Peyer's patch (tissue), 4 donors: ENCODE results near the gene MAEL.

ENCODE experiments used
- POLR2A ChIP-seq, 2 donors: fragments of 450-650 bp; IDR thresholded peaks; one replicate each; pipeline ENCODE4 v1.5.1; 2017; ENCODE audit warnings: antibody characterized with exemption in 2 of 2, mild to moderate bottlenecking in 2 of 2, moderate library complexity in 2 of 2
- TF ChIP-seq, protein P1 (sequence below), 6 experiments: fragments of 450-650 bp in 4 of 6; fragments of 200-600 bp in 2 of 6; sonication (generic) in 1 of 6; IDR thresholded peaks; one replicate each; pipeline ENCODE4 v1.5.1; 2017 to 2019; ENCODE audit warnings: antibody characterized with exemption in 6 of 6, mild to moderate bottlenecking in 3 of 6, moderate library complexity in 1 of 6

DNA sequence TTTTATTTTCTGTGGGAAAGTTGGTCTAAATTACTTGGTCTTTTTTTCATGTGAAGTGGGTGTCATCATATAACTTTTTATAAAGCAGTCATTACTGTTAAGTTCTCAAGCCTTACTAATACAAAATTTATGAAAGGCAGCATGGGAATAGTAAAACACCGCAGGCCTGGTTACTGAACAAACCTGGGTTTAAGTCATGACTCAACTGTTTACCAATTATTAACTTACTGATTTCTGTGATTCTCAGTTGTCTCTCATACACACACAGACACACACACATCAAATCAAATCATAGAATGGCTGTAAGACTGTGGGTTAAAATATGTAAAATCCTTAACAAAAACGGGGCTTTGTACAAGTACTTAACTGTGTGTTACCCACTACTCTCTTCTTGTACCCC, 14.6 kb downstream of the MAEL start:
- no peak for TF ChIP-seq POLR2A (IDR thresholded peaks at IDR 0.05)
- TF ChIP-seq, protein P1, sequence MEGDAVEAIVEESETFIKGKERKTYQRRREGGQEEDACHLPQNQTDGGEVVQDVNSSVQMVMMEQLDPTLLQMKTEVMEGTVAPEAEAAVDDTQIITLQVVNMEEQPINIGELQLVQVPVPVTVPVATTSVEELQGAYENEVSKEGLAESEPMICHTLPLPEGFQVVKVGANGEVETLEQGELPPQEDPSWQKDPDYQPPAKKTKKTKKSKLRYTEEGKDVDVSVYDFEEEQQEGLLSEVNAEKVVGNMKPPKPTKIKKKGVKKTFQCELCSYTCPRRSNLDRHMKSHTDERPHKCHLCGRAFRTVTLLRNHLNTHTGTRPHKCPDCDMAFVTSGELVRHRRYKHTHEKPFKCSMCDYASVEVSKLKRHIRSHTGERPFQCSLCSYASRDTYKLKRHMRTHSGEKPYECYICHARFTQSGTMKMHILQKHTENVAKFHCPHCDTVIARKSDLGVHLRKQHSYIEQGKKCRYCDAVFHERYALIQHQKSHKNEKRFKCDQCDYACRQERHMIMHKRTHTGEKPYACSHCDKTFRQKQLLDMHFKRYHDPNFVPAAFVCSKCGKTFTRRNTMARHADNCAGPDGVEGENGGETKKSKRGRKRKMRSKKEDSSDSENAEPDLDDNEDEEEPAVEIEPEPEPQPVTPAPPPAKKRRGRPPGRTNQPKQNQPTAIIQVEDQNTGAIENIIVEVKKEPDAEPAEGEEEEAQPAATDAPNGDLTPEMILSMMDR (IDR thresholded peaks at IDR 0.05), result no peak
